ENCODE measurements around the gene SLC47A1. TPM values are rescaled to one million over a fixed set of nuclear protein-coding genes. Genes with fewer than 3 reads are reported as not detected.

The SLC47A1 gene
- total and polyA plus RNA-seq, 10 of the 15 experiments (the other 5 are each of a cell fraction or from before 2014, with no cell fraction given) = 0.41 TPM; not detected in 9

- Histone ChIP-seq H3K27me3 (replicated peaks in 1 of 2; ENCODE audit: control insufficient read depth in 2 of 2, insufficient read depth in 2 of 2, low read length in 1 of 2) (no peaks in the 10 kb centered on the region; a peak in 1 of 4 replicates), H3K9ac (ENCODE audit: control insufficient read depth, insufficient read depth, low read length) (no peak overlapping the region), H3K36me3 (ENCODE audit: control insufficient read depth in 2 of 2, insufficient read depth in 2 of 2, low read length in 1 of 2) (no peaks in the 10 kb centered on the region), H3K9me3 (replicated peaks; ENCODE audit: control insufficient read depth, insufficient read depth, low read length) (no peaks in the 10 kb centered on the region; the same call in 2 of the 3 replicates), H3K4me1 (ENCODE audit: control insufficient read depth, insufficient read depth, low read length) (no peaks in the 10 kb centered on the region), H3K79me2 (ENCODE audit: control insufficient read depth, insufficient read depth, low read length) (no peaks in the 10 kb centered on the region), H4K20me1 (ENCODE audit: control insufficient read depth, insufficient read depth) (no peaks in the 10 kb centered on the region), H2AFZ (ENCODE audit: control insufficient read depth, low read depth, low read length) (no peak overlapping the region), H3K4me3 (no peak overlapping the region), H3K27ac (ENCODE audit: control insufficient read depth, insufficient read depth) (no peak overlapping the region), H3K4me2 (ENCODE audit: control insufficient read depth, insufficient read depth) (no peak overlapping the region)
- no peak for ATAC-seq
- no peak for DNase-seq (ENCODE audit: low read depth, low spot score)
- intact Hi-C loops (cut with micrococcal nuclease; ENCODE audit: unreplicated experiment) = no loop called here
- BruUV-seq (replicated peaks) = no TSS peak
- no peak for TF ChIP-seq FOXM1 (IDR thresholded peaks at IDR 0.05; ENCODE audit: low read depth, low read length)
- no peak for TF ChIP-seq POLR2AphosphoS2 (IDR thresholded peaks at IDR 0.05; ENCODE audit: low read depth, low read length)
- no peak for TF ChIP-seq CEBPZ (IDR thresholded peaks at IDR 0.05; ENCODE audit: low read depth, low read length)
- TF ChIP-seq ATF2 (IDR thresholded peaks at IDR 0.05; ENCODE audit: low read length) = no peak
- TF ChIP-seq RAD21 (IDR thresholded peaks at IDR 0.05; ENCODE audit: insufficient read depth, low read depth, low read length) = 0 out of 2 replicates have a peak, but pooled peaks have one; percentile 10
- no peak for TF ChIP-seq CUX1 (IDR thresholded peaks at IDR 0.05; ENCODE audit: insufficient replicate concordance, low read depth, low read length)
- no peak for TF ChIP-seq EZH2 (IDR thresholded peaks at IDR 0.05; ENCODE audit: borderline replicate concordance, control insufficient read depth, low read depth, low read length)
- 51% methylated on average over 4 of the region's 4 CpGs for WGBS (ENCODE audit: insufficient coverage, insufficient replicate concordance, low lambda C conversion rate, missing lambda C conversion rate)
- FAIRE-seq = no peak
- in situ Hi-C loops (cut with MboI) = no loop called here
- ChIA-PET CTCF (interaction anchor here (1.3 kb wide), 1 partner anchor 31 kb away, joined by 5 read pairs; no protein-coding TSS in a partner anchor), SMC1A (ENCODE audit: uncharacterized antibody, unreplicated experiment) (interaction anchor here (1.4 kb wide), 1 partner anchor 16 kb away, joined by 4 read pairs; no protein-coding TSS in a partner anchor), POLR2A (interaction anchor here (0.6 kb wide), 1 partner anchor 589 kb away, joined by 9 read pairs; no protein-coding TSS in a partner anchor), RAD21 (ENCODE audit: unreplicated experiment) (interaction anchor here (0.7 kb wide), 2 partner anchors 118 to 148 kb away, joined by 3 to 4 read pairs; no protein-coding TSS in a partner anchor)
These were observed 81.2 kb downstream of the SLC47A1 start for GRCh38 chr17:19614900-19615299.

Data from GM12878 (cell line).